Renal cortex interstitium (tissue), 15 donors: ENCODE results near the gene ELF4. TPM values are rescaled to one million over a fixed set of nuclear protein-coding genes. Genes with fewer than 3 reads are reported as not detected.

Experiments used
- DNase-seq, 11 donors: peaks; one replicate each; pipeline ENCODE4 v3.0.0-alpha.2; 2013; ENCODE audit warnings: low read depth in 9 of 11, low spot score in 4 of 11; ENCODE audit errors: extremely low read depth in 1 of 11
- long read RNA-seq, 16 experiments: transcript quantifications; one replicate each; lab custom pipeline, GENCODE V29; 2026
- polyA plus RNA-seq, 3 donors: library from polyadenylated mRNA; unstranded; fragments of 120-200 nt; gene quantifications; one replicate each; pipeline ENCODE4 v1.2.1, GENCODE V29; 2013; ENCODE audit not compliant: insufficient read length in 3 of 3

Gene ELF4
- polyA plus RNA-seq, result 10 to 100 TPM; 11.7 to 13.9 (median 12.8) TPM
- long read RNA-seq, donor 1, full-length matches to known transcripts, result 2 of 2 reads
- long read RNA-seq, donor 1, partial matches to known transcripts, result 0 of 2 reads
- long read RNA-seq, donor 1, other reads (novel, unspliced or antisense), result 0 of 2 reads
- long read RNA-seq, donor 2, result 0 reads
- long read RNA-seq, donor 3, full-length matches to known transcripts, result 1 of 1 reads
- long read RNA-seq, donor 3, partial matches to known transcripts, result 0 of 1 reads
- long read RNA-seq, donor 3, other reads (novel, unspliced or antisense), result 0 of 1 reads
- long read RNA-seq, donor 4, full-length matches to known transcripts, result 1 of 1 reads
- long read RNA-seq, donor 4, partial matches to known transcripts, result 0 of 1 reads
- long read RNA-seq, donor 4, other reads (novel, unspliced or antisense), result 0 of 1 reads
- long read RNA-seq, donor 5, full-length matches to known transcripts, result 4 of 4 reads
- long read RNA-seq, donor 5, partial matches to known transcripts, result 0 of 4 reads
- long read RNA-seq, donor 5, other reads (novel, unspliced or antisense), result 0 of 4 reads
- long read RNA-seq, donor 6, full-length matches to known transcripts, result 2 of 2 reads
- long read RNA-seq, donor 6, partial matches to known transcripts, result 0 of 2 reads
- long read RNA-seq, donor 6, other reads (novel, unspliced or antisense), result 0 of 2 reads
- long read RNA-seq, donor 7, result 0 reads
- long read RNA-seq, donor 8, result 0 reads
- long read RNA-seq, donor 9, full-length matches to known transcripts, result 5 of 5 reads
- long read RNA-seq, donor 9, partial matches to known transcripts, result 0 of 5 reads
- long read RNA-seq, donor 9, other reads (novel, unspliced or antisense), result 0 of 5 reads
- long read RNA-seq, donor 10, result 0 reads
- long read RNA-seq, donor 11, full-length matches to known transcripts, result 2 of 2 reads
- long read RNA-seq, donor 11, partial matches to known transcripts, result 0 of 2 reads
- long read RNA-seq, donor 11, other reads (novel, unspliced or antisense), result 0 of 2 reads
- long read RNA-seq, donor 12, result 0 reads
- long read RNA-seq, donor 13, full-length matches to known transcripts, result 2 of 2 reads
- long read RNA-seq, donor 13, partial matches to known transcripts, result 0 of 2 reads
- long read RNA-seq, donor 13, other reads (novel, unspliced or antisense), result 0 of 2 reads
- long read RNA-seq, donor 14, result 0 reads
- long read RNA-seq, donor 15, full-length matches to known transcripts, result 1 of 1 reads
- long read RNA-seq, donor 15, partial matches to known transcripts, result 0 of 1 reads
- long read RNA-seq, donor 15, other reads (novel, unspliced or antisense), result 0 of 1 reads
- long read RNA-seq, donor 16, full-length matches to known transcripts, result 3 of 9 reads
- long read RNA-seq, donor 16, partial matches to known transcripts, result 6 of 9 reads
- long read RNA-seq, donor 16, other reads (novel, unspliced or antisense), result 0 of 9 reads

DNA sequence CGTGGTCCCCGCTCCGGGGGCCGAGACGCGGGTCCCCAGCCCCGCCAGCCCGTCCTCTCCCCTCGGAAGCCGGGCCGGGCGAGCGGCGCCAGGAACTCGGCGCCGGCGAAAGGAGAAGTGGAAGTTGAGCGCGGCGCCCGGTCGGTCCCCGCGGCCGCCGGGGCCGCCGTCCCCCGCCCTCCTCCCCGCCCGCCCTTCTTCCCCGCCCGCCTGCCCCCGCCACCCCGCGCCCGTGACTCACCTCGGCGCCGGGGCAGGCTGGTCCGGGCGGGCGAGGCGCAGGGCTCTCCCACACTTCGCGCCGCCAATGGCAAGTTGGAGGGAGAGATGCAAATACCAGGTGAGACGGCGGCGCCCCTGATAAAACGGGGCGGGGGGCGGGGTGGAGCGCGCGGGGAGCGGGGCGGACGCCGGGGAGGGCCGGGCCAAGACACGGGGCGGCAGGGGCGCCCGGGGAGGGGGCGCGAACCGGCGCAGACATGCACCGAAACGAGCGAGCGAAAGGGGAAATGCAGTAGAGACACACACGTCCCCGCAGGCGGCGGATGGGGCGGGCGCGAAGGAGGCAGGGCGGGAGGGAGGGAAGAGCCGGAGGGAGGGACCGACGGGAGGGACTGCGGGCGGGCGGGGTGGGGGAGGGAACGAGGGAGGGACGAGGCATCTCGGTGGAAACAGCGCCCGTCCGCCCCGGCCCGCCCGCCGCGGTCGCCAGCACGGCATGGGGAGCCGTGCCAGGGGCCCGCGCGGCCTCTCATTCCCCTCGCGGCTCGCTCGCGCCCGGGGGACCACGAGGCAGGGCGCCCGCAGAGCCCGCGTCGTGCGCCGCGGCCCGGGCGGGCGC, at the start of gene ELF4:
Gene ELF4 (minus strand): TSS at position 119 of the 841 bp plus-strand sequence. CDS start 29,167 bp downstream, outside the sequence.
- DNase-seq, result no peak

DNA sequence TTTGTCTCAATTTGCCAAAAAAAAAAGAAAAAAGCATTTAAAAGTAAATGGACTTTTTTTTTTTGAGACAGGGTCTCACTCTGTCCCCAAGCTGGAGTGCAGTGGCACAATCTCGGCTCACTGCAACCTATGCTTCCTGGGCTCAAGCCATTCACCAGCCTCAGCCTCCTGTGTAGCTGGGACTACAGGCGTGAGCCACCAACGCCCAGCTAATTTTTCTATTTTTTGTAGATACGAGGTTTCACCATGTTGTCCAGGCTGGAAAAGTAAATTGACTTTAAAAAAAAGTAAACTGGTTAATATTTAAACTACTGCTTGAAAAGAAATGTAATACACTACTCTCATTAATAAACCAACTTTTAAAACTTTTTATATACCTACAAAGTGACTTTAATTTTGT, 49.5 kb upstream of the ELF4 start:
- DNase-seq, result no peak

DNA sequence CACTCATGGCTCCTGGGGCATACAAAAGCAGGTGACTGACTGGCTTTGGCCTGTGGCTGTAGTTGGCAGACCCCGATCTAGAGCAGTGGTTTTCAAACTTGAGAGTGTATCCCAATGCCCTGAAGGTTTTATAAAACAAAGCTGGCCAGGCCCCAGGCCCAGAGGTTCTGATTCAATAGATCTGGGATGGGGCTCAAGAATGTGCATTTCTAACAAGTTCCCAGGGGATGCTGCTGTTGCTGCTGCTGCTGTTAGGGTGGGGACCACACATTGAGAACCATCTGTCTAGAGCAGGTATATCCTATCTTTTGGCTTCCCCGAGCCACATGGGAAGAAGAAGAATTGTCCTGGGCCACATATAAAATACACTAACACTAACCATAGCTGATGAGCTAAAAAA, 48.0 kb upstream of the ELF4 start:
- no peak for DNase-seq

DNA sequence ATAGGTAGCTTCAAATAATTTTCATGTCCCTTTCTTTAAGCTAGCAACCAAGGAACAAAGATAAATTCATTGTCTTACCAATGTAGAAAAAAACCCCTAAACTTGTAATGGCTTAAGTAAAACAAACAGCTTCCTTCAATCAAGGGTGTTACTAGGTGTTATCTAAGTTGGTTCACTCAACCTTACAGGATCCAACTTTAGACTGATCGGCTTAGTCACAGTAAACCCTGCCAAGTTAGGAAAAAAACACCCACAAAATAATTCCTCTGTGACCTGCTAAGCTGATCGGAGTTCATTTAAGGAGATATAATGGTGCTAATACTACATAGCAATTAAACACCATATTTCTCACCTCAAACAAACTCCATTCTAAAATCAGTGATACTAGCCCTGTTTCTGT, 45.3 kb upstream of the ELF4 start:
- no peak for DNase-seq

DNA sequence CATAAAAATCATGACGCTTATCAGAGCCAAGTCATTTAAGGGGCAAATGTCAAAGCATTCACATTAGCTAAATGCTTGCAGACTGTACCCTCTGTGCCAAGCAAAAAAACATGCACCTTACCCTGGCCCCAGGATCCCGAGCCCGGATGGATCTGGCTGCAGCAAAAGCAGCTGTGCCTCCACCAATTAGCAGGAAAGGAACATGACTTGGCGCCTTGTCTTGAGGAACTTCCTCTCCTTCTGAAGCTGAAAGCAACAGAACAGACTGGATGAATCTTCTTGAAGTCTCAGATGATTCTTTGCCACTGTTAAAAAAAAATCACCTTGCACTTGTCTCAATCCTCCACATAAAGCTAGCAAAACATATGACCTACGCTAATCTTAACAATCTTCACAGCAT, 37.3 kb upstream of the ELF4 start:
- DNase-seq, result no peak

DNA sequence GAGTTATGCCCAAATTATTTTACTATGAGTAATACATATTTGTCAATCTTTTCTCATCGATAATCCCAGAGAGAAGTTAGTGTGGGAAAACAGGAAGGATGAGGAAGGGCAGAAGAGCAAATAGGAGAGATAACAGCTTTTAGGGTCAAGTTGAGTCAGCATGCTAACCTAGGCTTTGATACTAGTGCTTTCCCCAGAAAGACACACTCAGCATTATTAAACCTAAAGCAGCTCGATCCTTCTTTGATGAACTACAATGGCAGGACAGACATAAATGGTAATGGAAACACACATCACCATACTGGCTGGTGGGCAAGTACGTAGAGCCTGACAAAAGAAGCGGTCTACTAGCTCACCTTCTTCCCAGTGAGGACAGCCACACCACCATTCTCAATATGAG, 34.8 kb upstream of the ELF4 start:
- DNase-seq, result no peak

DNA sequence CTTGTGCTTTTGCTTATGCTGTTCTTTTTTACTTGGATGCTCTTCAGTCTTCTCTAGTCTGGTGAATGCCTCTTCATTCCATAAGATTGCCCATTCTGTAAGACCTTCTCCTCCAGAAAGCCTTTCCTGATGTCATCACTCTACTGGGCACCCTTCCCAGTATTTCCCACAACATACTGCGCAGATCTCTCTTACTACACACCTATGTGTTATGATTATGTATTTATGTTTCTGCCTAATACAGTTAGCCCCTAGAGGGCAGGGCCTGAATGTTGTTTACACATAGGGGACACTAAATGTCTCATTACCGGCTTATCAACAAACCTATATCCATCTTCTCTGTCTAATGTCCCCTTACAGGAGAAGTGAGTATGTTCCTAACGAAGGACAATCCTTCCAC, 34.2 kb upstream of the ELF4 start:
- no peak for DNase-seq

DNA sequence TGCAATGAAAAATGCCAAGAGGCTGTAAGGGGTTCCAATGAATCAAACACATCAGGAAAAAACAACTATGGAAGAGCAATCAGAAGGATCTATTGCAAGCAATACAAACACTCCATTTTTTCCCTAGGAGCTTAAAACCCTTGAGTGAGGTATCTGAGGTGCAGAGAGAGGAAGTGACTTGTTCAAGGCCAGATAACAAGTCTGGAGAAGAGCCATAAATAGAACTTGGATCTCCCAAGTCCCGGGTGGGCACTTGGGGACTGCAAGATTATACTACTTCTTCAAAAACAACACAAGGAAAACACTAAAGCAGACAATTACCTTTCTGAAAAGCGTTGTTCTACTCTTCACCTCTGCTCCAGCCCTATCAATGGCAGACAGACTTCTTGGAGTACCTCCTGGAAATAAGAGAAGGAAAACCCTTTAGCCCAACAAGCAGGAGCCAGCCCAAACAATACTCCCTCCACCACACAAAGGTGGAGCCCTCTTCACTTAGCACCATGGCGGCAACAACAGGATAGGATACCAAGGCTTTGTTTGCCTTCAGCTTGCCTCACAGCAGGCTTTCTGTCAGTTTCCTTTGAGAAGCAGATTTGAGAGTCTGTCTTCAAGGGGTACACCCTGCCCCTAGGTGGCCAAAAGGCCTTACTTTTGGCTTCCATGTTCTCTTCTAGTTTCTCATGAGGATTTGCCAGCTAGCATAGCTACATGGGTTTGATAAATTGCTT, 29.3 kb upstream of the ELF4 start:
- no peak for DNase-seq

DNA sequence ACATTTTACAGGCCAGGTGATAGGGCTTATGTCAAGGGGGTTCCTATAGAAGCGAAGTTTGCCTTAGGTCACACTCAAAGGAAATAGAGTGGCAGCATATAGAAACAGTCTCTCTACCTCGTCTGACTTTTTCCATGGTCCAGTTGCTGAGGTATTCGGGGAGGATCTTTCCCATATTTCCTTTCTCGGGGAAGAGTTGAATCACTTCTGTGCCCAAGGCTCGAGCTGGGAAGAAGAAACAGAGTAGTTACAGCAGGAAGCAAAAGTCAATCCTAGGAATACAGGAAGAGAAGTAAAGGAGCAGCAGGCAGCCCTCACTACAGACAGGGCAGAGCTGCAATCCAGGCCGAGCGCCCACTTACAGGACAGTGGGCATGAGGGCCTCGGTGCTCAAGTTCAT, 26.7 kb upstream of the ELF4 start:
- no peak for DNase-seq

DNA sequence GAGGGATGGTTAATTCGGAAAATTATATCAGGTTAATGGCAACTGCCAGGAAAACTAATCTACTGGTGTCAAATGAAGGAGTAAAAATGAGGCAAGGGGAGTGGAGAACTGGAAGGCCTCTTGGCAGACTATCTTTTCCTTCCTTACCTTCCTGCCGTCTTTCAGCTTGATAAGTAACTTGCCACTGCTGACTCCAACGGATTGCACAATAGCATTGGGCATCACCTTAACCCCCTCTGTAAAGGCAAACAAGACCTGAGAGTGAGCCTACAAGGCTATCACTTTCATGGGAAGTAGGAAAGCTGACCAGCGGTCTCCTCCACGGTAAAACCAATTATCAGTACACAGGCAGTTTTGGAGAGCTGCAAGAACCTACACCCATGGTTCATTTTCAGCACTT, 26.2 kb upstream of the ELF4 start:
- DNase-seq, result no peak

DNA sequence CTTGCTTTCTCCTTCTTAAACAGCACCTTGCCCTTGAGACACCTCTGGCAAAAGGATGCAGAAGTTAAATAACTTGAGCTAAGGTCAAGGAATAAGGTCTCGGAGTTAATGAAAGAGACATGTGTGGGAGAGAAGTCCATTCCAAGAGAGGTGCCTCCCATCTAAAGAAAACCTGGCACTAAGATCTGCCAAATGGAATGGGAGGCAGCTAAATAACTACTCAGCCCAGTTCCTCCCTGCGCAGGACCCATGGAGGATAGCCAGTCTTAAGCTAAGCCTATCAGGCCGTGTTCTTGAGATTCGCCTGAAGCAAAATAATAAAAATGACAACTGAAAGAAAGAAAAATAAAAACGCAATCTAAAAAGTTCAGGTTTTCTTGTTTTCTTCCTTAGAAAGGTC, 20.7 kb upstream of the ELF4 start:
- no peak for DNase-seq

DNA sequence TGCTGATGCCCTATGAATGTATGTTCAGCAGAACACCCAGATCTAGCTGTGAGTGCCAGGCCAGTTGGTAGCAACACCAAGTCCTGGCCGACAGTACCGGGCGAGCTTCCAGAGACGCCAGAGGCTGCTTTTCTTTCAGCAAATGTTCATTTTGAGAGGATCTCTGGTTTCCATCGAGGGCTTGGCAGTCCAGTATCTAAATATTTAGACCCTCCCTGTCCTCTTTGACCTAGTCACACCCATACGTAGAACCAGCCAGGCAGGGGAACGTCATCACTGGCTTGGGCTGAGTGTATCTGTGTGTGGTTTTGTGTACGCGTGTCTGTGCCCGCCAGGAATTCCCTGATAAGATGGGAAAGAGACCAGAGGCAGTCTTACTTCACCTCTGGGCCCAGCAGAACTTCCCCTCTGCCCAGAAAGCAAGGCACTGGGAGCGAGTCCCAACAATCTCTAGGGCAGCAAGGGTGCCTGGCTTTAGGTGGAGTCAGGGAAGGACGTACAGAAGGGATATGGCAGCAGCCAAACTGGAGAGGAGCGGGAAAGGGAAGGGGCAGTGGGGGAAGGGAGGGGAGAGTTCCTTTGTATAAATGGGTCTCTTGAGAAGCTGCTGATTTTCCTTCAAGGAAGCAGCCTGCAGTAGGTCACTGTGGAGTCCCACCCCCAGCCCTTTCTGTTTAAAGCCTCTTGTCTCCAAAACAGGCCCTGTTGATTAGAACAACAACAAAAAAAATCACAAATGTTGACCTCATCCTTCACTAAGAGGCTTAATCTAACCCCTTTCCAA, 15.0 kb upstream of the ELF4 start:
- DNase-seq, result no peak

DNA sequence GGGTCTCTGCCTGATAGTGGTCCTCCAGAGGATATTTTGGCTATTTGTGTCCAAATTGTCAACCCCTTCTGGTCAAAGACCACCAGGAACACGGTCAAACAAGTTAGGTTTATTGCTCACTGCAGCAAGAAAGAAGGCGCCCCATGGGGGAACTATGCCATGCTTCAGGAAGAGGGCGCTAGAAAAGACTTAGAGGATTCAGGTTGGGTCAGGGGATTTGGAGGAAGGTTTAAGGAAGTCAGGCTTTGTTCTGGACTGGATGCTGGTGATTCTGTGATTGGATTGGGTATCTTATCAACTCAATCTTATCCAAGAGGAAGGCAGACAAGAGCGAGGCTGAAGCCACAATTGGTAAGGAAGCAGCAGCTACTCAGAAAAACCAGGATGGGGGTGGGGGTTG, 14.3 kb upstream of the ELF4 start:
- no peak for DNase-seq

DNA sequence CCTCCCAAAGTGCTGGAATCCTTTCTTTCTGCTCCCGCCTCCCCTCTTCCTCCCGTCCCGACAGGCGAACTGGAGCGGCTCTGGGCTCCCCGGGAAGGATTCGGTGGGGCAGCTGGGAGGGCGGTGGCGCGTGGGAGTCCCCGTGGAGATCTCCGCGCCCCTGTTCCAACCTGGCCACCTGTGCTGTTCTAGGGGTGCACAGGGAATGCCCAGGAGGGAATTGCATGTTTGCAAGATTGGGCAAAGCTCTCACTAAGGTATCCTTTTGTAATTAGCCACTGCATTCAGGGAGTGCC, 11.2 kb upstream of the ELF4 start:
- DNase-seq, result no peak

DNA sequence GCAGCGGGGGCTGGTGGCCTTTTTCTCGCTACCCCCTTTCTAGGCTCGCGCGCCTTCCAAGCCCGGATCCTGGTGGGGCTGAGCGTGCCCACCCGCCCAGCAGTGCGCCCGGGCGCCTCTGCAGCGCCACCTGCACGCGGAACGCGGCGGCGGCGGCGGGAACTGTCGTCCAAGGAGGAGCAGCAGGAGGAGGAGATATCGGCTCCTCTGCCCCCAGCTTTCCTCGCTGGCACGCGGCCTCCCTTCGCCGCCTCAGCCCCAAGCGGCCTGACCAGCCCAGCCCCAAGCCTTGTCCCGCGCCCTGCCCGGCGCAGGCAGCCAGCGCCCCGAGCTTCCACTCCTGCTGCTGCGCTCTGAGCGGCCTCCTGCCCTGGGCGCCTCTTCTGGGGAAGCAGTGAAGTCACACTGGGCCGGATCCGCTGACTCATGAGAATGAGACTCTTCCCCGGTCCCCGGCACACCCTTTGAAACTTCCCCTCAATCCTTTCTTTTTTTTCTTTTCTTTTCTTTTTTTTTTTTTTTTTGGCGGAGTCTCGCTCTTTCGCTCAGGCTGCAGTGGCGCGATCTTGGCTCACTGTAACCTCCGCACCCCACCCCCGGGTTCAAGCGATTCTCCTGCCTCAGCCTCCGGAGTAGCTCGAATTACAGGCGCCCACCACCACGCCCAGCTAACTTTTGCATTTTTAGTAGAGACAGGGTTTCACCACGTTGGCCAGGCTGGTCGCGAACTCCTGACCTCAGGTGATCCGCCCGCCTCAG, 10.6 kb upstream of the ELF4 start:
- peak in 2 of 11 donors; percentile 37 to 62 for DNase-seq

DNA sequence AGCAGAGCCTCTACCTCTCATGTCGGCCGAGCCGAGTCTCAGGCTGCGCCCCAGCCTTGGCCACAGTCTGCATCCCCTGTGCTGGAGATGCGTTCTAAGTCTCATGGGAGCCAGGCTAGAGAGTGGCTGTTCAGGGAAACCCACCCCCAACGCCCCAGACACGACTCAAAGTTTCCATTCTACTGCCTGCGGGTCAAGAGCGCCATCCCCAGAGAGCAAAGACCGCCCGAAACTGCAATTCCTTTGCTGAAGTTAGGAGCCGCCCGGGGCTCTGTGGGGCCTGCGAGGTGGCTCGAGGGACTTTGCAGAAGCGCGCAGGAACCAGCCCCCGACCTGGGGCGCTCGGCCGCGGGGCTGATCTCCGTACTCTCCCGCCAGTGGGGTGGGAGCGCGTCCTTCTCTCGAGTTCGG, 10.0 kb upstream of the ELF4 start:
- DNase-seq, result no peak
